CD4-positive, alpha-beta T cell treated with Interleukin-17A for 4 hours (primary cell): ENCODE data around the gene KCNH3.

Experiments used
- DNase-seq: peaks from one replicate; pipeline ENCODE4 v3.0.0-alpha.2; 2020; ENCODE audit warnings: mixed read lengths

Gene KCNH3

DNA sequence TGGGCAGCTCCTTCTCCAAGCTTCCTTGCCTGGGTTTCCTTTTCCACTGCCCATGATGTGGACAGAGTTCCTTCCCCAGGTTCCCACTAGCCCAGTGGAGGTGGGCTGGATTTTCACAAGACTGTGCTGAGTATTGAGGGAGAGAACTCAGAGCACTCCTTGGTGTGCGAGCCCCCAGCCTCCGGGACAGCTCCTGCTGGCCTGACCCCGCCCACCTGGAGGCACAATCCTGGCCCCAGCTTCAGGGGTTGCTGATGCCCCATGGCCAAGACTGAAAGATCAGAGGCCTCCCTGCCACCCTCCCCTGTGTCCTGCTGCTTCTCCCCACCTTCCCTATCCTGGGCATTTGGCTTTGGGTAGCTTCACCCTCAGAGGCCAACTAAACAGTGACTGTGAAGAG, 7.7 kb downstream of the KCNH3 start:
- DNase-seq: no peak

DNA sequence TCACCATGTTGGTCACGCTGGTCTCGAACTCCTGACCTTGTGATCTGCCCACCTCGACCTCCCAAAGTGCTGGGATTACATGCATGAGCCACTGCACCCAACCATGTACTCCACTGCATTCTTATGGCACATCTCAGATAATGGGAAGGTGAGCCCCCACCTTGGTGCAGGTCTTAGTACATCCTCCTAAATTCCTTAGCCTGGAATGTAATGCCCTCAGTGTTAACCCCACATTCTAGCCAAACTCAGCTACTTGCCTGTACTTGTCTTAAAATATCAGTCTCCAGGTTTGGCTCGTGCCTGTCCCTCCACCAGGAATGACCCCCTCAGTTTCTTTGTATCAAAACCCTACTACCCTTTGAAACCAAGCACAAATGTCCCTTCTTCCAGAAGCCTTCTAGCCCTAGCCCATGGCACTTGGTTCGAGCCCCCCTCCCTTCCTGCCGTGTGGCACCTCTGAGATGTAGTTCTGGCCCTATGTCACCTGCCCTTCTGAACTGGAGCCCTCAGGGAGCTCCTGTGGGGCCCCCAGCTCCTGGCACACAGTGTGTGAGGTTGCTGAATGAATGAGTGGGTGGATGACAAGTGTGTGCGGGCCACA, 8.4 kb downstream of the KCNH3 start:
- DNase-seq: no peak

DNA sequence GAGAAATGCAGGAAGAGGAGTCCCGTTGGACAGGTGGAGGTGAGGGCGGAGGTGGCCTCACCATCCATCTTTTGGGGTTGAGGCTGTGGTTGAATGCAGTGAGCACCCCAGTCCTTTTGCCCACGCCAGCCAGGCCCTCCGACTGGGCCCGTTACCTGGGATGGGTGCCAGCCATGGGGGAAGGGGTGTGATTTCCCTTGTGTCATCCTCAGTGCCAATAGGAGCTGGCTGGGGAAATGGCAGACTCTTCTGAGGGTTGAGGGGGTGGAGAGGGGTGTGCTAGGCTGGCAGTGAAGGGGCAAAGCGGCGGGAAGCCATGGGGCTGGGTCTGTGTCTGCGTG, 9.6 kb downstream of the KCNH3 start:
- no peak for DNase-seq

DNA sequence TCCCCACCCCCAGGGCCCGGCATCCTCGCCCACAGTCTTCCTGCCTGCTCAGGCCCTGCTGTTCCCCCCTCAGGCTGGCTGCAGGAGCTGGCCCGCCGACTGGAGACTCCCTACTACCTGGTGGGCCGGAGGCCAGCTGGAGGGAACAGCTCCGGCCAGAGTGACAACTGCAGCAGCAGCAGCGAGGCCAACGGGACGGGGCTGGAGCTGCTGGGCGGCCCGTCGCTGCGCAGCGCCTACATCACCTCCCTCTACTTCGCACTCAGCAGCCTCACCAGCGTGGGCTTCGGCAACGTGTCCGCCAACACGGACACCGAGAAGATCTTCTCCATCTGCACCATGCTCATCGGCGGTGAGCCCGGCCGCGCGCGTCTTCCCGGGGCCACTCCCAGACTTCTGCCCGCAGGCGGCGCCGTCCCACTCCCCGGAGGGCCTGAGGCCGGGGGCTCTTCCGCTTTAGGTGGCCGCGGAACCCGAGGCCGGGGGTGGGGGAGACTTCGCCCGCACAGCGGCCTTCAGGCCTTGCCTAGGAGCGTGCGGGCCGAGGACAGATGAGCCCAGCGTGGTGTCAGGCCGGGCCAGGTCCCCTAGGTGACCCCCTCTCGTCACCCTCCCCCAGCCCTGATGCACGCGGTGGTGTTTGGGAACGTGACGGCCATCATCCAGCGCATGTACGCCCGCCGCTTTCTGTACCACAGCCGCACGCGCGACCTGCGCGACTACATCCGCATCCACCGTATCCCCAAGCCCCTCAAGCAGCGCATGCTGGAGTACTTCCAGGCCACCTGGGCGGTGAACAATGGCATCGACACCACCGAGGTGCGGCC, 10.2 kb downstream of the KCNH3 start:
- peak; percentile 55 for DNase-seq

DNA sequence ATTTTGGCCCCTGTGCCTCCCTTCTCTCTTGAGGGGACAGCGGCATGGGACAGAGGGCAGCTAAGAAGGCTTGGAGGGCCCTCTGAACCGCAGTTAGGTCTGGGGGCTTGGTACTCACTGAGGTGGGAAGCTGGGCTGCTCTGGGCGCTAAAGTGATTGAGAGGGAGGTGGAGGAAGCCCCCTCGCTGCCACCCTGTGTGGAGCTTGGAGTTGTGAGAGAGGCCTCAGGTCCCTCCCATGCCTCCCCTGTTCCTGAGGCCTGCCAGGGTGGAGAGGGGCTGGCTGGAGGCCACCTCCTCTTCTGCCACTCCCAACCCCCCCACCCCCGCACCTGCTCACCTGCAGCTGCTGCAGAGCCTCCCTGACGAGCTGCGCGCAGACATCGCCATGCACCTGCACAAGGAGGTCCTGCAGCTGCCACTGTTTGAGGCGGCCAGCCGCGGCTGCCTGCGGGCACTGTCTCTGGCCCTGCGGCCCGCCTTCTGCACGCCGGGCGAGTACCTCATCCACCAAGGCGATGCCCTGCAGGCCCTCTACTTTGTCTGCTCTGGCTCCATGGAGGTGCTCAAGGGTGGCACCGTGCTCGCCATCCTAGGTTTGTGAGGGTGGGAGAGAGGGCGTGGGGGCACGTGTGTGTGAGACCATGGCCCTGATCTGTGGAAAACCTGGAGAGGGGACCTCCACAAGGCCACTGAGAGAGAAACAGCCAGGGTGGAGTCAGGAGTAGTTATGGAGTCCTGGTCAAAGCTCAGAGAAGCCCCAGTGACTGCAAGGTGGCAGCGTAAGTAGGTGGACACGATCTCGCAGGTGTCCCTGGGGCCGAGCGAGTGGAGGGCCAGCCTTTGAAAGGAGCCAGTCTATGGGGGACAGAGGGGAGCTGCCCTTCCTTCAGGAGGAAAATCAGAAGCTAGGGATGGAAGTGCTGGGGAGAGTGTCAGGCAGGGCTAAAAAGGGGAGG, 11.2 kb downstream of the KCNH3 start:
- DNase-seq: no peak

DNA sequence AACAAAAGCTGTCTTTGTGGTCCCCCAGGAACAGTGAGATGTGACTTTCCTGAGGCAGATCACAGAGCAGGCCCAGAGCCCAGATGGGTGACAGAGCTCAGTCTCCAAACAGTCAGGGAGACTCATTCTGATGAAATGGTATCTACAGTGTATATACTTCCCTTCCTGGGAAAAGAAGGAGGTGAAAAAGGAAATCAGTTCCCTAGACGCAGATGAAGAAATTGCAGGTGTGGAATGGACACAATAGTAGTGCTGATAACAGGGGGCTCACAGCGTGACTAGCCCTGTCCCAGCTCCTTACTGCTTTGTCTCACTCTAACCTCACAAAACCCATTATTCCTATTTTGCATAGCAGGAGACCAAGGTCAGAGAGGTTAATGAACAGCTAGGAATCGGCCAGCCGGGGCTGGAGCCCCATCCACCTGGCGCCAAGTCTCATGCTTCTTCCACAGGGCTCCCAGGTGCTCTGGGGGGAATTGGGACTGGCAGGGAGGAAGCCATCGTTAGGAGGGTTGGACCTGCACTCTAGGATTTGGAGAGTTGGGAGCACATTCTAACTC, 11.9 kb downstream of the KCNH3 start:
- no peak for DNase-seq

DNA sequence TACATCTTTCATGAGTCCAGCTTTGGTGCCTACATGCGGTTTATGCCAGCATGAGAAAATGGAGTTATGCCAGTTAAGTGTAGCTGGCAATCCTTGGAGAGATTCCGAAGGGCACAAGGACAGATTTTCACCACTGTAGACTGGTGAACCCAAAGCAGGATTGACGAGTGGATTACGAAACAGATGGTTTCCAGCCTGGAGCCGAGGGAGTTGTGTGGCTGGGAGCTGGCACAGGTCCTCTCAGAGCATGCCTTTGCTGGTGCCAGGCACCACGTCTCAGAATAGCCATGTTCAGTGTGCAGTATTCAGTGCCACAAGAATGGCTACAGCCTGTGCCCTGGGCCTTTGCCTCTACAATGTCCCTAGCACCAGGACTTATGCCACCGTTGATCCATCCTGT, 13.2 kb downstream of the KCNH3 start:
- no peak for DNase-seq

DNA sequence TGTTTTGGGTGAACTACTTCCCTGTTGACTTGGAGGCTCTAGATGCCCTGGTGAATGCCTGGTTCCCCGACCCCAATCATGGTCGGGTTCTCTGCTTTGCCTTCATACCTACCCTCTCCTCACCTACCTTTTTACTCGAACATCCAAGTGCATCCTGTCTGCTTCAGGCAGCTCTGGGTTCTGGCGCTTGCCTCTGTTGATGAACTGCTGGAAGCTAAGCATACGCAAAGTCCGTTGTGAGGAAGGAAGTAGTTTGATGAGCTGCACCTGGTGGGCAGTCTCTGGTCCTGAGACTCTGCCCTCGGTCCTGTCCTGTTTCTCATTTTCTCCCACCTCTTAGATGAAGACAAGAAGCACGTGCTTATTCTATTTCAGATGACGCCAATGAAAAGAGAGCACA, 13.6 kb downstream of the KCNH3 start:
- no peak for DNase-seq

DNA sequence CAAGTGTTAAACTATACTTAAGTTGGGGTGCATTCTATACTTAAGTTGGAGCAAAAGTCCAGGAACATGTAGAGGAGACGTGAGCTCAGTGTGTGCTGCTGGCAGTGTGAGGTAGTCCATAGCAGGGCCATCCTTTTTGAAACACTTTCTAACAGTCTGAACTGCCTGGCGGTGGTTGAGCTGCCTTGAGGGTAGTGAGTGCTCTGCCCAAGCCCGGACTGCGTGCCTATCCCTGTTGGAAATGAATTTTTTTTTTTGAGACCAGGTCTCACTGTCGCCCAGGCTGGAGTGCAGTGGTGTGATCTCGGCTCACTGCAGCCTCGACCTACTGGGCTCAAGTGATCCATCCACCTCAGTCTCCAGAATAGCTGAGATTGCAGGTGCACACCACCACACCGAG, 14.1 kb downstream of the KCNH3 start:
- DNase-seq: no peak

DNA sequence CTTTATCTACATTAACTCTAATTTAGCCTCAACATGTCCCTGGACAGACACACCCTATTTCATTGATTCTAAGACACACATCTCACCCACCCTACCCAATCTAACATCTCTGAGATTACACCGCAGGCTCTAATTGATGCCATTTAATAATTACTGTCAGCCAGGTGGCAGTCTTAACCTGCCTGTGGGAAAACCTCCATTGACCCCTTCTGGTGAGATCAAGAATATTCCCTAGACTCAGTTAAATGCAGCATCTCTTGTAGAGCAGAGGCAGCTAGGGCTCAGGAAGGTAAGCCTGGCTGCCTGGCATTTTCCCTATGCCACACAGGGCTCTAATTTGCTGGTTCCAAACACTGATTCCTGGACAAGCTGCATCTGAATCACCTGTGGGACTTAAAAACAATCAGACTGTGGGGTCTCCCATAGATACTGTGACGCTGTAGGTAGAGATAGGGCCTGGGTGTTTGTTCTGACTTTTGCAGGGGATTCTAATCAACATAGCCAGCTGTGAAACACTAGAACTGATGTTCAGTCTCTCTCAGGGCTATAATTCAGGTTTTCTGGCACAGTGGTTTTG, 14.8 kb downstream of the KCNH3 start:
- DNase-seq: peak; percentile 40

DNA sequence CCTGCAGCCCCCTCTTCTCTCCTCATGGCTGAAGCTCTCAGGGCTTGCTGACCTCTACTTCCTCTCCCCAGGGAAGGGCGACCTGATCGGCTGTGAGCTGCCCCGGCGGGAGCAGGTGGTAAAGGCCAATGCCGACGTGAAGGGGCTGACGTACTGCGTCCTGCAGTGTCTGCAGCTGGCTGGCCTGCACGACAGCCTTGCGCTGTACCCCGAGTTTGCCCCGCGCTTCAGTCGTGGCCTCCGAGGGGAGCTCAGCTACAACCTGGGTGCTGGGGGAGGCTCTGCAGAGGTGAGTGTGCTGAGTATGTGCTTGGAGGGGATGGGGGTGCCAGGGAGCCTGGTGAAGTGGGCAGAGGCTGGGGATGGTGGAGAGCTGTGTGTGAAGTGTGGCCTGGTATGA, 15.4 kb downstream of the KCNH3 start:
- DNase-seq: no peak

DNA sequence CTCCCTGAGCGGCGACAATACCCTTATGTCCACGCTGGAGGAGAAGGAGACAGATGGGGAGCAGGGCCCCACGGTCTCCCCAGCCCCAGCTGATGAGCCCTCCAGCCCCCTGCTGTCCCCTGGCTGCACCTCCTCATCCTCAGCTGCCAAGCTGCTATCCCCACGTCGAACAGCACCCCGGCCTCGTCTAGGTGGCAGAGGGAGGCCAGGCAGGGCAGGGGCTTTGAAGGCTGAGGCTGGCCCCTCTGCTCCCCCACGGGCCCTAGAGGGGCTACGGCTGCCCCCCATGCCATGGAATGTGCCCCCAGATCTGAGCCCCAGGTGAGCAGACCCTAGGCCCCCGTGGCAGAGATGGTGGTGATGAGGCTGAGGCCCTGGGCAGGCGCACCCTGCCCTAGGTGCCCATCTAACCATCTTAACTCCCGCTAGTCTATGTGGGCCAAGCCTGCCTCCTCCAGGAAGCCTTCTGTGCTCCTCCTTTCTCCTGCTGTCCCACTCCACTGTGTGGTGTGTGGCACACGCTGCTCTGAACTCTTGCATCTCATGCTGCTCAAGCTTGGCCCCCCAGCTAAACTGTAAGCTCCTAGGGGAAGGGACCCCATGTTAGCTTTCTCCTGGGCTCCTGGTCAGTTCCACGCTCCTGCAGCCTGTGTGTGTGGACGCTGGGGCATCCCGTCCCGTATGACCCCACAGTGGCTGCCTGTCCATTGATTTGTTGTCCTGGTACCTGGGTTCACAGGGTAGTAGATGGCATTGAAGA, 17.0 kb downstream of the KCNH3 start:
- DNase-seq: no peak

DNA sequence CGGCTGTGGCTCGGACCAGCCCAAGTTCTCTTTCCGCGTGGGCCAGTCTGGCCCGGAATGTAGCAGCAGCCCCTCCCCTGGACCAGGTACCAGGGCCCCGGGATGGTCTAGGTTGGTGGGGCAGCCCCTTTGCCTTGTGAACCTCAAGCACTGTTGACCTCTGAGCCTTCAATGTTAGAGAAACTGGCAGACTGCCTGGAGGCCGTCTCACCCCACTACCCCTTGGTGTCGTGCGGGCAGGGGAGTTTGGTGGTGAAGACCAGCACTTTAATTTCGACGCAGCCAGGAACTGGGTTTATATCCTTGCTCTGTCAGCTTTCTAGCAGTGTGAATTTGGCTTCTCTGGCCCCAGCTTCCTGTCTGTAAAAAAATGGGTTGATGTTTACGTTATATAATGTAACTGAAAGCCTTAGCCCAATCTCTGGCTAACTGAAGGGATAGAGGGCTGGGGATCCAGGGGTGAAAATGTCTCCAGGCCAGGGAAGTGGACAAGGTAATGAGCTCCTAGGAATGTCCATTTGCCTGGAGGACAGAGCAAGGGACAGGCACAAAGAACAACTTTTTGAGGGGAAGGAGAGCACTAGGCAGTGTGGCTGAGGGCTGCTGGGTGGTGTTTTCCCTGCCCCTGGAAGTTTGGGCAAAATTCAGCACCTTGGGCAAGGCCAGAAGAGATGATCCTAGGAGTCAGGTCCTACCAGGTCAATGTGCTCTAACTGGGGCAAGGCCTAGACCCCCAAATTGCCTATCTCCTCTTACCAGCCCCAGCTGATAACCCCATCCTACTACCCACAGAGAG, 17.8 kb downstream of the KCNH3 start:
- no peak for DNase-seq

DNA sequence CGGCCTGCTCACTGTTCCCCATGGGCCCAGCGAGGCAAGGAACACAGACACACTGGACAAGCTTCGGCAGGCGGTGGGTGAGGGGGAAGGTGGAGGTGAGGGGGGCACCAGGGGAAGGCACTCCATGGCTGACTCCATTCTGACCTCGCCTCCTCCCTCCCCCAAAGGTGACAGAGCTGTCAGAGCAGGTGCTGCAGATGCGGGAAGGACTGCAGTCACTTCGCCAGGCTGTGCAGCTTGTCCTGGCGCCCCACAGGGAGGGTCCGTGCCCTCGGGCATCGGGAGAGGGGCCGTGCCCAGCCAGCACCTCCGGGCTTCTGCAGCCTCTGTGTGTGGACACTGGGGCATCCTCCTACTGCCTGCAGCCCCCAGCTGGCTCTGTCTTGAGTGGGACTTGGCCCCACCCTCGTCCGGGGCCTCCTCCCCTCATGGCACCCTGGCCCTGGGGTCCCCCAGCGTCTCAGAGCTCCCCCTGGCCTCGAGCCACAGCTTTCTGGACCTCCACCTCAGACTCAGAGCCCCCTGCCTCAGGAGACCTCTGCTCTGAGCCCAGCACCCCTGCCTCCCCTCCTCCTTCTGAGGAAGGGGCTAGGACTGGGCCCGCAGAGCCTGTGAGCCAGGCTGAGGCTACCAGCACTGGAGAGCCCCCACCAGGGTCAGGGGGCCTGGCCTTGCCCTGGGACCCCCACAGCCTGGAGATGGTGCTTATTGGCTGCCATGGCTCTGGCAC, 18.5 kb downstream of the KCNH3 start:
- DNase-seq: no peak

DNA sequence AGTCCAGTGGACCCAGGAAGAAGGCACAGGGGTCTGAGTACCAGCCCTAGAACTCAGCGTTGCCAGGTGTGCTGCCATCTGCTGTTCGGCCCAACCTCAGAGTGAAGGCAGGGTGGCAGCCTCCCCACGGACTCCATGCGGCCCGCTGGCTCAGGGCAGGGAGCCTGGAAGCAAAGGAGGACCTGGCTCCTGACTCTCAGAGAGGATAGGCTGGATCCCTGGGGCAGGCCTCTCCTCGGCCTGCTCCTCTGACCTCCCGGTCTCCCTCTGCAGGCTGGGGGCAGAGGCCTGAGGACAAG, 19.0 kb downstream of the KCNH3 start:
- DNase-seq: no peak

DNA sequence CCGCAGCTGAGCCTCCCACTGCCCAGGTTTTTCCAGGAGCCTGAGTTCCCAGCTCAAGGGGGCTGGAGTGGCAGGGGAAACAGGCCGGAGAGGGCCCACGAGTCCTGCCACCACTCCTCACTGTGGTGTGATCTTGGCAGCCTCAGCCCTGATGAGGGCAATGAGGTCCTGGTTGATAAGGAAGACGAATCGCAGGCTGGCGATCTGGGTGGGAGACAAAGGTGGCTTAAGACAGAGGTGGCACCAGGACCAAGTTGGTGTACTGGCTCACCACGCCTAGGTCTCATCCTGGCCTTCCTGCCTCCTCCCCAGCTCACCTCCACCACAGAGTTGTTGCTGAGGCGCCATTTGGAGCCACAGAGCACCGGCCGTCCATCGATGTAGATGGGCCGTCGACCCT, 19.7 kb downstream of the KCNH3 start:
- DNase-seq: no peak

DNA sequence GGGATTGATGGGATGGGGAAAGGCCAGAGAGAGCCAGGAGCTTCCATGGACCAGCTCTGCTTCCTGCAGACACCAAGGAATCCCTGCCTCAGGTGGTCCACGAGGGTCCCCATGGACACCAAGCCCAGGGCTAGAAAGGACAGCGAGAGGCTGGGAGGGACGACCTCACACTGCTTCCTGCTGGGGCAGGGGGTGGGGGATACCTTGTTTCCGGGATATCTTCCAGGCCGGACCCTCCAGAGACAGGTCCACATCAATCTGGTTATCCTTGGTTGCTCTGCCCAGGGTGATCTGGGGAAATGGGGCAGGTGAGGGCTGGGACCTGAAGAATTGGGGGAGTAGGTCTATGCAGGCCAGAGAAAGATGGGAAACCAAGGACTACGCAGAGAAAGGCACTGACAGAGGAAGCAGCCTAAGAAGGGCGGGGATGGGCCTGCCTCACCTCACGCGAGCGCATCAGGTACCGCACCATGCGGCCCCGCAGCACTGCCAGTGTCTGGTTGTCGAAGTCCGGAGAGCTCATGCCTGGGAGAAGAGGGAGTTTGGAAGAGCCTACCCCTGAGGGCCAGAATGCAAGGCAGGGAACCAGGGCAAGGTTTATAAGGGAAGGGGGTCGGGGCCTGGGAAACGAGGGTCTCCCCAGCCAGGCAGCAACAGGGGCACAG, 20.3 kb downstream of the KCNH3 start:
- DNase-seq: no peak

DNA sequence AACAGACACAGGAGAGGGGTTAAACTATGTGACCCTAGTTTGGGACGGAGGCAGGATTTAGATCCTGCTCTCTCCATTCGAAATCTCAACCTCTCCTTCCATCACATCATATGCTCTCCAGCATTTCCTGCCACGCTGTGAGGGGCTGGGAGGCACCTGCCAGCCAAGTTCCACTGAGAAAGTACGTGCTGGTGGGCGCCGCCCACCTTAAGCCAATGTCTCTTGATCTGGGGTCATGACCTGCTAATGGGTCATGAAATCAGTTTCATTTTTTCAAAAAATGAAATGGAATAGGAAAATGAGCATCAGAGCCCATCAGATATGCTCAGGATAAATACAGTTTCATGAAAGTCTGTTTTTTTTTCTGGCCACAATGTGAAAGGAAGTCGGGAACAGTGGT, 21.9 kb downstream of the KCNH3 start:
- DNase-seq: no peak

DNA sequence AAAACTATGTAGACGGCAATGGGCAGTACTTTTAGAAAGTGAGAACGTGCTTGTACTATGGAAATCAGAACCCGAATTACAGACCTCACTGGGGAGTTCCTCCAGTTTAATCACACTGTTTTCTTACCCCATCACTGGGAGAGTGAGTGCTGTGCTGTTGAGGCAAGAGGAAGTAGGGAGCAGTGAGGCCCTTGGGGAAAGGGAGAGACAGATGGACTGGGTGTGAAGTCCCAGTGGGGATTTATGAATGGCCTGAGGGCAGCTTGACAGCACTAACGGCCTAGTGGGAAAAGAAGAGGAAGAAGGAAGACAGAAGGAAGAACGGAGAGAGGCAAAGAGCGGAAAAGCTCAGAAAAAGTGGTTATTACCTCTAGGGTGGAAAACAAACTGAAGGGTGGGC, 23.4 kb downstream of the KCNH3 start:
- no peak for DNase-seq

DNA sequence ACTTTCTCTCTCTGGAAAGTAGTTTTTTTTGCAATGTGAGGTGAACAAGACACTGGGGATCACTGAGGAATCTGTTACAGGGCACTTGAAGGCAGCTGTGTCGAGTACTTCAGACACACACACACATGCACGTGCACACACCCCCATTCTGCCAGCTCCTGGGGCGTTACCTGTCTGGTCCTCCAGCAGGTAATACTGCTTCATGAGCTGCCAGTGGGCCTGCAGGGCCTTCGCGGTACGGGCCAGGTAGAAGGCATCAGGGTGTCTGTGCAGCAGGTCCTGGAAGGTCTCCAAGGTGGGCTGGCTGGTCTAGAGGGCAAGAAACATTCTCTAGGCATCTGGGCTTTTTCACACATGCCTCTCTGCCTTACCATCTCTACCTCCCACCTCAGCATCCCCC, 24.0 kb downstream of the KCNH3 start:
- no peak for DNase-seq
